Measurements from ENCODE around the gene POLE4. TPM values are rescaled to one million over a fixed set of nuclear protein-coding genes. Genes with fewer than 3 reads are reported as not detected.

The POLE4 gene
- total RNA-seq, 2 experiments from 2014 or later, result 48.4 to 48.9 TPM

- H3K36me3 Mint-ChIP-seq (ENCODE audit: low read depth), result no peaks in the 10 kb centered on the region
- DNase-seq (no peak), ATAC-seq (no peak)
- ChIA-PET POLR2A (no interaction called here), CTCF (no interaction called here)
- H3K27me3 Mint-ChIP-seq, result no peaks in the 10 kb centered on the region
- no peaks in the 10 kb centered on the region for H3K4me1 Mint-ChIP-seq (ENCODE audit: low read depth)
- intact Hi-C loops (cut with micrococcal nuclease), result no loop called here
- no peak overlapping the region for H3K4me3 Mint-ChIP-seq
- H3K27ac Mint-ChIP-seq, result no peak overlapping the region
- TF ChIP-seq CTCF (IDR thresholded peaks at IDR 0.05), result no peak
- H3K9me3 Mint-ChIP-seq, result no peaks in the 10 kb centered on the region
Measured at GRCh38 chr2:74938264-74938663, 20.2 kb upstream of the POLE4 start.

DNA sequence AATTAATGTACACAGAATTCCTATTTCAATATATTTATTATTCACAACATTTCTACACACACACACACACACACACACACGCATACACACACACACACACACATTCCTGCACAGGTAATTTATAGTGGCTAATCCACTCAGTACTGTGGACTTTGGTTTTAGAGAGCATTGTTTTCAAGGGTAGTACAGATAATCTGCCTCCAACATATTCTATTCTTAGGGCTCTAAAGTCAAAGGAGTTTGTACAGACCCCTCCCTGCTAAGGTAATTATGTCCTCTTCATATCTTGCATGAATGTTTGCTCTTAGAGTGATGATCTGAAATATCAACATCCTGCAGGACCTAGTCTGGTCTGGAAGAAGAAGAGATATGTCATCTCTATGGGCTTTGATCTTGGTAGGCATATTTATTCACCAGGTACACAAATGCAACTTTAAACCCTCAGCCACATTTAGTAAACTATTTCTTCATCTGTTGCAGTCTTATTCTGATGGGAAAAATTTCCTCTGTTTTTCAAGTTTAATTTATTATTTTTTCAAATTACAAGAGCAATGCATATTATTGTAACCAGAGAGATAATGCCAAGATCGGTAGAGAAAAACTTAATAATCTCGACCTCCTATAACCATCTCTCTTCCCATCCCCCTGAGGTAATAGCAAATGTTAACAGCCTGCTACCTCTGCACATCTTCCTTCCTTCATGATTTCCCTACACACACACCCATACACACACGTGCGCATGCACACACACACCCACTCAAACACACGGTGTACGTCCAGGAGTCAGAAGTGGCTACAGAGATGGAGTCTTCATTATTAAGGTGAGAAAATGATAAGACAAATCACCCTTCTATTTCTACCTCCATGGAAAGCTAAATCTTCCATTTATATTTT lies 18.3 kb upstream of the POLE4 start:
- Mint-ChIP-seq H3K27ac (no peak overlapping the region), H3K27me3 (no peaks in the 10 kb centered on the region), H3K9me3 (no peaks in the 10 kb centered on the region), H3K4me3 (no peak overlapping the region), H3K36me3 (ENCODE audit: low read depth) (no peaks in the 10 kb centered on the region), H3K4me1 (ENCODE audit: low read depth) (peaks cover 2% of the 10 kb centered on the region)
- no peak for TF ChIP-seq CTCF (IDR thresholded peaks at IDR 0.05)
- ChIA-PET CTCF (interaction anchor here (0.6 kb wide), 1 partner anchor 600 kb away, joined by 3 read pairs; no protein-coding TSS in a partner anchor), POLR2A (interaction anchor here (0.7 kb wide), 1 partner anchor 17 kb away, joined by 3 read pairs; no protein-coding TSS in a partner anchor)
- ATAC-seq (no peak), DNase-seq (no peak)
- intact Hi-C loops (cut with micrococcal nuclease), result no loop called here

GRCh38 chr2:74941284-74941683 lies 17.2 kb upstream of the POLE4 start:
- ATAC-seq (no peak), DNase-seq (no peak)
- POLR2A ChIA-PET, result interaction anchor here (0.7 kb wide), 1 partner anchor 16 kb away, joined by 3 read pairs; no protein-coding TSS in a partner anchor
- H3K27me3 Mint-ChIP-seq, result no peaks in the 10 kb centered on the region
- H3K36me3 Mint-ChIP-seq (ENCODE audit: low read depth), result no peaks in the 10 kb centered on the region
- H3K4me1 Mint-ChIP-seq (ENCODE audit: low read depth), result peaks cover 9% of the 10 kb centered on the region
- no peaks in the 10 kb centered on the region for H3K9me3 Mint-ChIP-seq
- no peak overlapping the region for H3K27ac Mint-ChIP-seq
- CTCF ChIA-PET, result interaction anchor here (0.6 to 1.3 kb wide), 2 partner anchors 21 to 601 kb away, joined by 3 read pairs; no protein-coding TSS in a partner anchor
- intact Hi-C loops (cut with micrococcal nuclease), result no loop called here
- H3K4me3 Mint-ChIP-seq, result no peak overlapping the region
- no peak for TF ChIP-seq CTCF (IDR thresholded peaks at IDR 0.05)

DNA sequence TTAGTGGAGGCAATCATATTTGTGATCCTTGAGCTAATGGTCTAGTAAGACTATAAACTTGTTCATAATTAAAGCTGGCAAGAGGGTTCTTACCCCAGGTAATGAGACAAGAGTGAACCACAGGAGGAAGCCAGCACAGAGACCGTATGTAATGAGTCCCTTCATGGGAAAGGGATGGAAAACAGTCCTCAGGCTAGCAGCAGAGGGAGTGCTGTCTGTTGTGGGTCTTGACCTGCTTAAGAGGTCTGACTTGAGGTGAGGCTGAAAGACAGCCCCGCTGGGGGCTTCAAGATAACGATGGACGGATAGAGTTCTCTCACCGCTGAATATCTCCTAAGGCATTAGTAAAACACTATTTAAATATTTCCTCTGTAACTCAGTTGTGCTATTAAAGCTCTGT lies 16.2 kb upstream of the POLE4 start:
- no peak overlapping the region for H3K27ac Mint-ChIP-seq
- ChIA-PET CTCF (interaction anchor here (1.0 to 1.3 kb wide), 2 partner anchors 22 to 66 kb away, joined by 3 read pairs; no protein-coding TSS in a partner anchor), POLR2A (no interaction called here)
- ATAC-seq (no peak), DNase-seq (no peak)
- intact Hi-C loops (cut with micrococcal nuclease), result no loop called here
- peaks cover 9% of the 10 kb centered on the region for H3K4me1 Mint-ChIP-seq (ENCODE audit: low read depth)
- no peak overlapping the region for H3K4me3 Mint-ChIP-seq
- TF ChIP-seq CTCF (IDR thresholded peaks at IDR 0.05), result no peak
- no peaks in the 10 kb centered on the region for H3K9me3 Mint-ChIP-seq
- H3K27me3 Mint-ChIP-seq, result no peaks in the 10 kb centered on the region
- H3K36me3 Mint-ChIP-seq (ENCODE audit: low read depth), result no peaks in the 10 kb centered on the region
